Stimulated activated CD4-positive, alpha-beta T cell treated with anti-CD3 and anti-CD28 coated beads, Interleukin-2, amount 100 ng/mL, for 4 hours (primary cell): Measurements from ENCODE around the gene ACOD1.

Source experiments
- DNase-seq: peaks from one replicate; pipeline ENCODE4 v3.0.0-alpha.2; 2020; ENCODE audit warnings: low read depth

Gene ACOD1

GRCh38 chr13:76991796-76992547 is 43.7 kb downstream of the ACOD1 start, which contains the start of gene CLN5:
Gene CLN5 (plus strand): TSS chr13:76992081. CDS start chr13:76992099, 18 bp downstream.
- DNase-seq, result peak; percentile 91

GRCh38 chr13:76992548-76993001 is 44.3 kb downstream of the ACOD1 start:
- DNase-seq, result no peak

GRCh38 chr13:76993021-76993420 is 44.7 kb downstream of the ACOD1 start:
- no peak for DNase-seq

- DNase-seq, result no peak
Observed at GRCh38 chr13:76993473-76993872, 45.2 kb downstream of the ACOD1 start.

GRCh38 chr13:76994281-76994680 is 46.0 kb downstream of the ACOD1 start:
- DNase-seq, result no peak

- no peak for DNase-seq
Observed at GRCh38 chr13:77000475-77000874, 52.2 kb downstream of the ACOD1 start.

GRCh38 chr13:77001540-77001939 is 53.2 kb downstream of the ACOD1 start:
- DNase-seq, result no peak

GRCh38 chr13:77001963-77002587 is 53.8 kb downstream of the ACOD1 start:
- DNase-seq, result no peak

GRCh38 chr13:77002590-77003190 is 54.4 kb downstream of the ACOD1 start:
- DNase-seq, result no peak
